Fibroblast of lung (primary cell): ENCODE data around the gene SPC25. TPM values are rescaled to one million over a fixed set of nuclear protein-coding genes. Genes with fewer than 3 reads are reported as not detected.

Experiments
- DNase-seq, 2 donors: peaks; one replicate each; pipeline versions ENCODE4 v3.0.0 to v3.0.0-alpha.2; 2010; ENCODE audit warnings: low read depth in 2 of 2
- H2AFZ ChIP-seq: 2 replicates; pipeline ENCODE4 v1.5.1; 2012; ENCODE audit warnings: low read length, control low read depth, inconsistent platforms
- H3K27ac ChIP-seq: 2 replicates; pipeline ENCODE4 v1.5.1; 2011; ENCODE audit warnings: low read length, control low read depth; ENCODE audit not compliant: insufficient read depth
- H3K27me3 ChIP-seq: 2 replicates; pipeline ENCODE4 v1.5.1; 2011; ENCODE audit warnings: mild to moderate bottlenecking, low read length; ENCODE audit not compliant: control insufficient read depth, insufficient read depth
- H3K36me3 ChIP-seq: 2 replicates; pipeline ENCODE4 v1.5.1; 2011; ENCODE audit warnings: low read length; ENCODE audit not compliant: control insufficient read depth, insufficient read depth
- H3K4me1 ChIP-seq: 2 replicates; pipeline ENCODE4 v1.5.1; 2011; ENCODE audit warnings: low read length; ENCODE audit not compliant: control insufficient read depth, insufficient read depth; ENCODE audit errors: extremely low read depth
- H3K4me2 ChIP-seq: 2 replicates; pipeline ENCODE4 v1.5.1; 2011; ENCODE audit warnings: low read length, control low read depth; ENCODE audit not compliant: insufficient read depth; ENCODE audit errors: extremely low read depth
- H3K4me3 ChIP-seq, 4 experiments: fragments of 200-600 bp in 1 of 4; sonication (generic) in 1 of 4; replicated peaks in 1 of 4; 2 replicates each; pipeline ENCODE4 v1.5.1; 2011 to 2016; ENCODE audit warnings: low read length in 4 of 4, low read depth in 3 of 4, mild to moderate bottlenecking in 3 of 4, control low read depth in 2 of 4, inconsistent platforms in 1 of 4, mixed read lengths in 1 of 4; ENCODE audit not compliant: insufficient read depth in 1 of 4; ENCODE audit errors: control extremely low read depth in 1 of 4
- H3K79me2 ChIP-seq: 2 replicates; pipeline ENCODE4 v1.5.1; 2012; ENCODE audit warnings: mild to moderate bottlenecking, low read length, inconsistent platforms; ENCODE audit not compliant: control insufficient read depth, insufficient read depth
- H3K9ac ChIP-seq: 2 replicates; pipeline ENCODE4 v1.5.1; 2011; ENCODE audit warnings: mild to moderate bottlenecking, low read length, control low read depth; ENCODE audit not compliant: insufficient read depth
- H3K9me3 ChIP-seq: 2 replicates; pipeline ENCODE4 v1.5.1; 2012; ENCODE audit warnings: low read depth, low read length; ENCODE audit not compliant: control insufficient read depth, insufficient read depth
- H4K20me1 ChIP-seq: 2 replicates; pipeline ENCODE4 v1.5.1; 2011; ENCODE audit warnings: low read length; ENCODE audit not compliant: control insufficient read depth, insufficient read depth; ENCODE audit errors: extremely low read depth
- CTCF ChIP-seq, 2 donors: IDR thresholded peaks in 1 of 2; conservative IDR thresholded peaks in 1 of 2; 1 replicate in 1 of 2; 2 replicates in 1 of 2; pipeline ENCODE4 v1.5.1; 2011 to 2012; ENCODE audit warnings: low read length in 2 of 2, control low read depth in 1 of 2, inconsistent platforms in 1 of 2, low read depth in 1 of 2, mild to moderate bottlenecking in 1 of 2
- EZH2 ChIP-seq: IDR thresholded peaks from 2 replicates; pipeline ENCODE4 v1.5.1; 2012; ENCODE audit warnings: low read length, control low read depth, mild to moderate bottlenecking; ENCODE audit errors: missing control alignments
- polyA plus RNA-seq, 2 donors: library from polyadenylated mRNA; depleted of rRNA in 1 of 2; stranded (reverse) in 1 of 2; unstranded in 1 of 2; fragments of >200 nt; gene quantifications; 2 replicates each; pipeline ENCODE4 v1.2.1, GENCODE V29; 2011 to 2012; ENCODE audit warnings: missing spikeins in 1 of 2
- total RNA-seq: library from RNA; depleted of rRNA; stranded (reverse); fragments of >200 nt; gene quantifications from 2 replicates; pipeline ENCODE4 v1.2.1, GENCODE V29; 2014

The SPC25 gene
- total and polyA plus RNA-seq, 2 donors (not counting 1 experiment from before 2014, with no cell fraction given) = 0.99 to 4.8 TPM

GRCh38 chr2:168843253-168843652, 47.0 kb downstream of the SPC25 start:
- no peak for DNase-seq
- Histone ChIP-seq H3K36me3 (no peaks in the 10 kb centered on the region), H3K4me1 (no peaks in the 10 kb centered on the region), H3K79me2 (no peaks in the 10 kb centered on the region), H3K4me2 (no peak overlapping the region), H4K20me1 (no peaks in the 10 kb centered on the region), H3K4me3 (no peak overlapping the region), H2AFZ (no peak overlapping the region), H3K27ac (no peak overlapping the region), H3K9ac (no peak overlapping the region), H3K27me3 (no peaks in the 10 kb centered on the region), H3K9me3 (no peaks in the 10 kb centered on the region)
- TF ChIP-seq CTCF (conservative IDR thresholded peaks at IDR 0.05 in 1 of 2, IDR thresholded peaks at IDR 0.05 in 1 of 2; ENCODE audit: low read depth in 1 of 2, low read length in 2 of 2) (no peak), EZH2 (no peak)

- Histone ChIP-seq H4K20me1 (no peaks in the 10 kb centered on the region), H3K4me2 (no peak overlapping the region), H3K36me3 (no peaks in the 10 kb centered on the region), H3K9ac (no peak overlapping the region), H2AFZ (no peak overlapping the region), H3K27me3 (no peaks in the 10 kb centered on the region), H3K4me1 (no peaks in the 10 kb centered on the region), H3K27ac (no peak overlapping the region), H3K4me3 (no peak overlapping the region), H3K9me3 (no peaks in the 10 kb centered on the region), H3K79me2 (no peaks in the 10 kb centered on the region)
- TF ChIP-seq EZH2 (no peak), CTCF (conservative IDR thresholded peaks at IDR 0.05 in 1 of 2, IDR thresholded peaks at IDR 0.05 in 1 of 2; ENCODE audit: low read depth in 1 of 2, low read length in 2 of 2) (no peak)
- no peak for DNase-seq
Measured at GRCh38 chr2:168841445-168841844, 48.8 kb downstream of the SPC25 start.

- no peak for DNase-seq
- no peak for TF ChIP-seq CTCF (conservative IDR thresholded peaks at IDR 0.05 in 1 of 2, IDR thresholded peaks at IDR 0.05 in 1 of 2; ENCODE audit: low read depth in 1 of 2, low read length in 2 of 2)
- no peak for TF ChIP-seq EZH2
- H3K4me2 ChIP-seq = no peak overlapping the region
- H3K27ac ChIP-seq = no peak overlapping the region
- H3K9me3 ChIP-seq = no peaks in the 10 kb centered on the region
- H3K27me3 ChIP-seq = no peaks in the 10 kb centered on the region
- H2AFZ ChIP-seq = no peak overlapping the region
- no peak overlapping the region for H3K4me3 ChIP-seq
- H3K79me2 ChIP-seq = no peaks in the 10 kb centered on the region
- no peaks in the 10 kb centered on the region for H3K4me1 ChIP-seq
- H3K9ac ChIP-seq = no peak overlapping the region
- H4K20me1 ChIP-seq = no peaks in the 10 kb centered on the region
- H3K36me3 ChIP-seq = no peaks in the 10 kb centered on the region
Measured at GRCh38 chr2:168835969-168836368, 54.3 kb downstream of the SPC25 start.
